Progenitor cell of endocrine pancreas (in vitro differentiated cells): ENCODE results near the gene SCN3B. TPM values are rescaled to one million over a fixed set of nuclear protein-coding genes. Genes with fewer than 3 reads are reported as not detected.
"Not testable (repeated sequence)": the region's sequence is repeated elsewhere in the genome, so short reads cannot be mapped to it uniquely, and the experiment has no call there.

Source experiments
- DNase-seq: peaks from one replicate; pipeline ENCODE4 v3.0.0; 2021; ENCODE audit warnings: low spot score; ENCODE audit not compliant: unreplicated experiment
- H3K27ac Mint-ChIP-seq: 2 replicates; pipeline ENCODE4 v1.8.0; 2021; ENCODE audit warnings: mild to moderate bottlenecking, moderate library complexity, mixed read lengths
- H3K27me3 Mint-ChIP-seq: 2 replicates; pipeline ENCODE4 v1.8.0; 2021; ENCODE audit warnings: mixed read lengths
- H3K36me3 Mint-ChIP-seq: 2 replicates; pipeline ENCODE4 v1.8.0; 2022; ENCODE audit warnings: mixed read lengths; ENCODE audit not compliant: insufficient read depth
- H3K4me1 Mint-ChIP-seq: 2 replicates; pipeline ENCODE4 v1.8.0; 2021; ENCODE audit warnings: low read depth, mixed read lengths
- H3K4me3 Mint-ChIP-seq: 2 replicates; pipeline ENCODE4 v1.8.0; 2021; ENCODE audit warnings: low read depth, mild to moderate bottlenecking, moderate library complexity, mixed read lengths
- H3K9me3 Mint-ChIP-seq: 2 replicates; pipeline ENCODE4 v1.8.0; 2021; ENCODE audit warnings: low read depth, mixed read lengths
- total RNA-seq: library from RNA; stranded (reverse); gene quantifications from 2 replicates; pipeline ENCODE4 v1.2.1, GENCODE V29; 2021
- TF ChIP-seq, protein P1 (sequence below): fragments of 200-600 bp; sonication (generic); IDR thresholded peaks from one replicate; pipeline ENCODE4 v1.5.0; 2021; ENCODE audit warnings: antibody characterized with exemption, mild to moderate bottlenecking; ENCODE audit not compliant: unreplicated experiment

The SCN3B gene
- total RNA-seq, 1 donor from 2014 or later: 4.0 TPM

DNA sequence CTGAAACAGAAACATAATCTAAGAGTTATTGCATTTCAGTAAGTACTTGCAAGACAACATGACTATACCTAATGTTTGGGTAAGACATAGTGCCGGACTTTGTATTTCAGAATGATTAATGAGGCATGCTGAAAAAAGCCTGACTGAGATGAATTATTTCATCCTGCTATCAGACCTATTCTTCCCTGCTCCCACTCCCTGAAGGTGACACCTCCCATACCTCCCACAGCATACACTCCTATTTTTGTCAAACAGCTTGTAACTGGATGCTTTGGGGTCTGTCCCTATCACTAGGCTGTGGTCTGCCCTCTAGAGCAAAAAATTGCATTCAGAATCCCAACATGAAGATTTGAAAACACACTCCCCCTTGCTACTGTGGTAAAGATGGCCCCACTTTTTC, 10.9 kb upstream of the SCN3B start:
- no peak for DNase-seq
- Mint-ChIP-seq H3K36me3 (no peaks in the 10 kb centered on the region), H3K9me3 (peaks cover 9% of the 10 kb centered on the region), H3K4me3 (no peak overlapping the region), H3K27ac (no peak overlapping the region), H3K27me3 (no peaks in the 10 kb centered on the region), H3K4me1 (peaks cover 4% of the 10 kb centered on the region)
- TF ChIP-seq, protein P1, sequence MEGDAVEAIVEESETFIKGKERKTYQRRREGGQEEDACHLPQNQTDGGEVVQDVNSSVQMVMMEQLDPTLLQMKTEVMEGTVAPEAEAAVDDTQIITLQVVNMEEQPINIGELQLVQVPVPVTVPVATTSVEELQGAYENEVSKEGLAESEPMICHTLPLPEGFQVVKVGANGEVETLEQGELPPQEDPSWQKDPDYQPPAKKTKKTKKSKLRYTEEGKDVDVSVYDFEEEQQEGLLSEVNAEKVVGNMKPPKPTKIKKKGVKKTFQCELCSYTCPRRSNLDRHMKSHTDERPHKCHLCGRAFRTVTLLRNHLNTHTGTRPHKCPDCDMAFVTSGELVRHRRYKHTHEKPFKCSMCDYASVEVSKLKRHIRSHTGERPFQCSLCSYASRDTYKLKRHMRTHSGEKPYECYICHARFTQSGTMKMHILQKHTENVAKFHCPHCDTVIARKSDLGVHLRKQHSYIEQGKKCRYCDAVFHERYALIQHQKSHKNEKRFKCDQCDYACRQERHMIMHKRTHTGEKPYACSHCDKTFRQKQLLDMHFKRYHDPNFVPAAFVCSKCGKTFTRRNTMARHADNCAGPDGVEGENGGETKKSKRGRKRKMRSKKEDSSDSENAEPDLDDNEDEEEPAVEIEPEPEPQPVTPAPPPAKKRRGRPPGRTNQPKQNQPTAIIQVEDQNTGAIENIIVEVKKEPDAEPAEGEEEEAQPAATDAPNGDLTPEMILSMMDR: no peak

DNA sequence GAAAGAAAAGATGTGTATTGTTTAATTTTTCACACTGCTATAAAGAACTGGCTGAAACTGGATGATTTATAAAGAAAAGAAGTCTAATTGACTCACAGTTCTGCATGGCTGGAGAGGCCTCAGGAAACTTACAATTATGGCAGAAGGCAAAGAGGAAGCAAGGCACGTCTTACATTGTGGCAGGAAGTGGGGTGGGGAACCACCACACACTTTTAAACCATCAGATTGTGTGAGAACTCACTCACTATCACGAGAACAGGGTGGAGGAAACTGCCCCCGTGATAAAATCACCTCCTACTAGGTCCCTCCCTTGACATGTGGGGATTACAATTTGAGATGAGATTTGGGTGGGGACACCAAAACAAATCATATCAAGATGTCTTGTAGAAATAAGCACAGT, 5.5 kb upstream of the SCN3B start:
- not testable (repeated sequence) for H3K4me1 Mint-ChIP-seq, H3K36me3 Mint-ChIP-seq, H3K9me3 Mint-ChIP-seq, H3K27ac Mint-ChIP-seq, DNase-seq, H3K4me3 Mint-ChIP-seq
- peaks cover 19% of the 10 kb centered on the region for H3K27me3 Mint-ChIP-seq

DNA sequence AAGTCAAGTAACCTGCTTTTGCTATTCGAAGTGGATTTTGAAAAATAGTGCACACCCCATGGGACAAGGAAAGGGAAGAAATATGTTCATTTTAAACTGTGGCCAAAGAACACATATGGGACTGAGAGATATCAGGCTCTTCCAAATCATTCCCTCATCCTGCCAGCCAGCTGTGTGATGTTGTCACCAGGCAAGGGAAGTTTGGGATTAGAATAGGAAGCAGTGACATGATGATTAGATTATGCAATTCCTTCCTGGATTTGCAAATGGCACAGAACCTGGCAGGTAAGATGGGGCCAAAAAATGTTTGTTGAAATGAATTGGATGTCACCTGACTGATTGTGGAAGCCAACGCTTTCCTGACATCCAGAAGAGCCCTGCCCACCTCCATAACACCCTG, 4.9 kb upstream of the SCN3B start:
- H3K27me3 Mint-ChIP-seq: peaks cover 19% of the 10 kb centered on the region
- peaks cover 6% of the 10 kb centered on the region for H3K4me1 Mint-ChIP-seq
- no peak for DNase-seq
- no peak overlapping the region for H3K27ac Mint-ChIP-seq
- H3K9me3 Mint-ChIP-seq: peaks cover 9% of the 10 kb centered on the region
- no peaks in the 10 kb centered on the region for H3K36me3 Mint-ChIP-seq
- no peak overlapping the region for H3K4me3 Mint-ChIP-seq
- TF ChIP-seq, protein P1: no peak

DNA sequence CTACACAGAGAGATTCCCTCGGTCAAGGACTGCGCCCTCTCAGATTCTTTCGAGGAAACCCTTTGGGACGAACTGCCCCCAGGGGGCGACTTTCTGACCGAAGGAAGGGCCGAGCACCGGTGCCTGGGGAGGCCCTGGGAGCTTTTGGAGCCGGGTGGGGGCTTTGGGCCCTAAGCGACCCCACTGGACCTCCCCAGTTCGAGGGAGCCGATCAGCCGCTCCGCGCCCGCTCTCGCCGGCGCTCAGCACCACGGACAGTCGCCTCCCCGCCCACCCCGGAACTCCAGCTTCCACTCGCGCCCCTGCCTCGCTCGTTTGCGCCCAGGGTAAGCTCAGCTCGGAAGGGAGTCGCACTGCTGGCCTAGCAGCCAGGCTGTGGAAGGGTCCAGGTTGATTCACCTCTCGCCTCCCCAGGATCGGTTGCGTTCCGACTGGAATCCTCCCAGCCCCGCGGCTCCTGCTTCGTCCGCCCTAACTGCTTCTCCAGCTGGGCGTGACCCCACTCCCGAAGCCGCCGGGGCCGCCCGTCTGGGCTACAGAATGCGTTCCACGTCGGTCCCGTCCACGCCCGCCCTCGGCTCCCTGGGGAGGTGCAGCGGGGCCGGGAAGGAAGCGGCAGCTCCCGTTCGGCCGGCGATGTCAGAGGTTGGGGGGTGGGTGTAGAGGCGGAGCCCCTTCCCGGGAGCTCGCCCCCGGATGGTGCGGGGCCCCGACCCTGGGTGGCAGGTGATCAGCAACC, 428 bp downstream of the SCN3B start:
- Mint-ChIP-seq H3K4me1 (peaks cover 6% of the 10 kb centered on the region), H3K36me3 (no peaks in the 10 kb centered on the region), H3K27me3 (peaks cover 42% of the 10 kb centered on the region), H3K4me3 (peak overlapping the region; percentile 81), H3K9me3 (no peaks in the 10 kb centered on the region), H3K27ac (peak overlapping the region; percentile 58)
- TF ChIP-seq, protein P1: peak; percentile 50
- peak; percentile 69 for DNase-seq

DNA sequence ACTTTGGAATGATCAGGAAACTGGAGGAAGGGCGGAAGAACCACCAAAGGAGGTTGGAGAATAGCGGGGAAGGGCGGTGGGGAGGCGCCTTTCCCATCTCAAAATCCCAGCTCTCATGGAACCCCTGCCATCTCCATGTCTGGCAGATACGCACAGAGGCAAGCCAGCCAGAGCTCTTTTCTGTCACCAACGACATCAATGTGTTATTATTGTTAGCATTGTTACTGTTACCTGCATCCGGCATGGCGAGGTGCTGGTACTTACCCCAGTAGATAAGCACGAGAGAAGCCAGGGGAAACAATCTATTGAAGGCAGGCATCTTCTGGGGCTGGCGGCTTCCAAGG, 969 bp downstream of the SCN3B start:
- no peak for DNase-seq
- TF ChIP-seq, protein P1: no peak
- Mint-ChIP-seq H3K4me3 (peak overlapping the region; percentile 81), H3K36me3 (no peaks in the 10 kb centered on the region), H3K27ac (no peak overlapping the region), H3K4me1 (peaks cover 6% of the 10 kb centered on the region), H3K9me3 (no peaks in the 10 kb centered on the region), H3K27me3 (peaks cover 37% of the 10 kb centered on the region)

DNA sequence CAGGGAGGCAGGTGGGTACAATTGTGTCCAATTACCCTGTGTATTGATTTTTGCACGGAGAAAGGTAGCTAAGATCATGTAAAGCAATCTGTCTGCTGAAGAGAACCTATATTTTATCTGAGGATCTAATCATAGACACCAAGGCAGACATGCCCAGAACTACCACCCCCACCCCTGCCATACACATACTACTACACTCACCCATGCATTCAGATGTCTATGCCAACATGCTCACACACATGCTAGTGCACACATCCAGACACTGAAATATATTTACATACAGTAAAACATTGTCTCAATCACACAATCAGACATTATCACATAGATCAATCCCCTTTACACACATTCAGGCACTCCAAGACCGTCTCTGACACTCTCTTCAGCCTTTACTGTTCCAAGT, 1.8 kb downstream of the SCN3B start:
- no peak overlapping the region for H3K27ac Mint-ChIP-seq
- peaks cover 6% of the 10 kb centered on the region for H3K4me1 Mint-ChIP-seq
- TF ChIP-seq, protein P1: no peak
- peaks cover 29% of the 10 kb centered on the region for H3K27me3 Mint-ChIP-seq
- H3K36me3 Mint-ChIP-seq: no peaks in the 10 kb centered on the region
- H3K4me3 Mint-ChIP-seq: peak overlapping the region; percentile 35
- H3K9me3 Mint-ChIP-seq: no peaks in the 10 kb centered on the region
- no peak for DNase-seq
